ENCODE data around the gene C16orf46.
A peak's percentile ranks its signal among the peaks of the same experiment; 100 is the strongest.

Gene C16orf46

DNA sequence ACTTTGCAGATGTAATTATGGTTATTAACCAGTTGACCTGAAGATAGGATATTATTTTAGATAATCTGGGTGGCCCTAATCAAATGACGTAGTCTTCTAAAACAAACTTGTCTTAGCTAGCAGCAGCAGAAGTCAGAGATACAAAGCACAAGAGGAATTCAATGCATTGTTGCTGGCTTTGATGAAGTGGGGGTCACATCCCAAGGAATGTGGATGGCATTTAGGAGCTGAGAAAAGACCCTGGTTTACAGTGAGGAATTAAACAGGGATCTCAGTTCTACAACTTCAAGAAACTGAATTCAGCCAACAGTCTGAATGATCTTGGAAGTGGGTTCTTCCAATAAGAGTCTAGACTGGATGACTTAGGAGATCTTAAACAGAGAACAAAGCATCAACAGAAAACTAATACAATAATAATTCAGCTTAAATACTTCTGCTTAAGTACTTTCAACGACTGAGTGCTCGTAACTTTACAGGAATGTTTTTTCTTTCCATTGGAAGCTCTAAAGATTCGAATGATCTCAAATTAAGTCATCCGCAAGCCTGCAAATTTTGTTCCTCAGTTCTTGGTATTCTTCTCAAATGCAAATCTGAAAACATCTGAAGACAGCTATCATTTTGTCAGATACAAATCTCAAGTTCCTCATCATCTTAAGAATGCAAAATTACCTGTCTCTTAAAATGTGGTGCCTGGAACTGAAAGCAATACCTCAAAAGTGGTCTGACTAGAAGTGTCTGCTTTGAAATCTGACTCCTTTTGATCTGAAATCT is 3.3 kb downstream of the C16orf46 start:
- DNase-seq = no peak

DNA sequence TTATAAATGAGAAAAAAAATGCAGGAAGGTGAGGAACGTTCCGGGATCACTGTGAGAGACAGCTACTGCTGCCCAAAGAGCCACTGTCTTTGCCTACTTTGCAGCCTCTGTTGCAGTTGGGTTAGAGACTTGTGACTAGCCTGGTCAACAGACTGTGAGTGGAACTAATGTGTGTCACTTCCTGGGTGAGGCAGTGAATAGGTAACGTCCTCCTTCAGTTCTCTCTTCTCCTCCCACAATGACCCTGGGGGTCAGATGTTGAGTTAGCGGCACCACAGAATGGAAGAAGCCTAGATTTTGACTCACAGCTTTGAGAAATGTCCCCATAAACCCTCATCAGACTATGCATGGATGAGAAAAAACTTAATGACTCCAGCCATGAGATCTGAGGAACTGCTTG is 5.2 kb downstream of the C16orf46 start:
- DNase-seq = no peak

DNA sequence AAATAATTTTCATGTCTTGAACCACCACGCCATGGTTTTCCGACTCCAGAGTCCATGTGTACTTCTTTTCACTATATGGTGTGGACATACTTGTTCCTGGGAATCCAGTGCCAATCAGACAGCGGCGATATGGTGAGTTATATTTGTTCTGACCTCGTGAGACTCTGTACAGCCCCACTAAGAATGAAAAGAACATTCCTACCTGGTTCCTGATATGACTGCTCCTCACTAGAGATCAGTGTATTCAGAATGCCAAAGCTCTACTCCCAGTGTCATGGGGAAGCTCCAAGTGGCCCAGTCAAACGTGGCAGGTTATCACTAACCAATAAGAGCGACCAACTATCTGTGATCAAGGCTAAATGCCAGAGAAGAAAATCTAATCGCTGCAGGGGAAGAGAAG is 6.1 kb downstream of the C16orf46 start:
- no peak for DNase-seq

DNA sequence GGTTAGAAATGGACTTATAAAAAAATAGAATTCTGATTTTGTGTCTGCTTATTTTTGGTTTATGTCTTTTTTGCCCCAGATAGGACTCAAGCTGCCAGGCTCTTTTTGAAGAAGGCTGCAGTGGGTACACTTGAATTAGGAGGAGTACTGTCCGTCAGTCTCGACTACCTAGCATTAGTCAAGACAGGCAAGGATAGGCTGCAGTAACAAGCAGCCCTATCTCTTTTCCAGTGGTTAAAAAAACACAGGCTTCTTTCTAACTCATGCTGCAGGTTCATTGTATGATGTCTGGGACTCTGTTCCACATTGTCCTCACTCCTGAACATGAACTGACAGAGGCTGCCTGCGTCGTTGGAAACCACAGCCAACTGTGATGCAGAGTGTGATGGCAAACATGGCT is 8.0 kb downstream of the C16orf46 start:
- no peak for DNase-seq

DNA sequence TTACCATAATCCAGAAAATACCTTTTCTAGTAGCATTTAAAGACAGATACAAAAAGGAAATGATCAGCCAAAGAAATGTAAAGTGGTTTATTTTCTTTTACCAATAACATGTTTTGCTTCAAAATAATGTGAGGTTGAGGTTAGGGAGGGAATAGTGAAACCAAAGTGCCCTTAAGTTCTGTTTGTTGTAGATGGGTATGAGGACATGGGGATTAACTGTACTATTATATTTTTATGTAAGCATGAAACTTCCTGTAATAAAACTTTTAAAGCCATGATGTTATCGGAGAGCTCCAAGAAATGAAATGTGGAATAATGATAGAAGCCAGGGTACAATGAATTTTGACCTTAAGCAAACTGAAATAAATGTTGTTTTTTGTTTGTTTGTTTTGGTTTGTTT is 9.9 kb downstream of the C16orf46 start:
- no peak for DNase-seq

DNA sequence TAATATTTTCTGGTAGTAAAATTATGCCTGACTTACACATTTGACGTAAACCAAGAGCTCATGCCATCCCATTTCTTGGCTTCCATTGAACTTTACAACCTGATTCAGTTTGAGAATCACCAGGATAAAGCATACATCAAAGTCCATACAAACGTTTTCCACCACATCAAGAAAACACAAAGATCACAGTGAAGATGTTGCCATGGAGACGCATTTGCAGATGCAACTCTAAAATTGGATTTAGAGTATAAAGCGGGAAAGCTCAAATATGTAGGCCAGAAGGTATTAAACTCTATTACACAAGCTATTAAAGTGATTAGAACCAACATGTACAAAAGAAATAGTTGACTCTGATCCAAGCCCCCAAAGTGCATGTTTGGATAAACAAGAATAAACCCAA is 10.4 kb downstream of the C16orf46 start:
- DNase-seq = no peak

DNA sequence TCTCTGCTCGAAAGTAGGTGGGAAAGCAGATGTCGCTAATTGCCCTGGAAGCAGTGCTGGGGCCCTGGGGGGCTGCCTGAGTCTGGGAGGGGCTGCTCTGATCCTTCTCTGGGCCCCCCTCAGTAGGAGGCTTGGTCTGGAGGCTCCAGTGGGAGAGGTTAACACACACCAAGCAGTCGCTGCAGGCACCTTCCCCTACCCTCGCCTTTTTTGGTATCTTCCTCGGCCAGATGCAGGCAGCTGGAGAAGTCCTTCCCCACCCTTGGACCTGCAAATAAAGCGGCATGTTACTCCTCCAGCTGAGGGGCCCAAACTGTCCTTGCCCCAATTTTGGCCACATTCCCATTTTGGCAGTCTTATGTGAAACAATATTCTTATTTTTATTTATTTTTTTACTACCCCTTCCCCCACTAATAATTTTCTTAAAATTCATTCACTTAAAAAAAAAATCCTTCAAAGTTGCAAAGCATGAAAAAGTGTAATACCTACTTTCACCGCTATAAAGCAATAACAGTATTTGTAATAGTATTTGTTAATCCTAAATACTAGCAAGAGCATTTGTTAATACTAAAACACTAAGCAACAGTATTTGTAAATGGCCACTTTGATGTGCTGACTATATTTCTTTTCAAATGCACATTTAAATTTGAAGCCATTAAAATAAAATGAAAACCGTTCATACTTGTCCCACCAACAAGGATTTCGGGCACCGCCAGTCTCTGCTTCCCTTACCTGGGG is 15.0 kb downstream of the C16orf46 start:
- no peak for DNase-seq

DNA sequence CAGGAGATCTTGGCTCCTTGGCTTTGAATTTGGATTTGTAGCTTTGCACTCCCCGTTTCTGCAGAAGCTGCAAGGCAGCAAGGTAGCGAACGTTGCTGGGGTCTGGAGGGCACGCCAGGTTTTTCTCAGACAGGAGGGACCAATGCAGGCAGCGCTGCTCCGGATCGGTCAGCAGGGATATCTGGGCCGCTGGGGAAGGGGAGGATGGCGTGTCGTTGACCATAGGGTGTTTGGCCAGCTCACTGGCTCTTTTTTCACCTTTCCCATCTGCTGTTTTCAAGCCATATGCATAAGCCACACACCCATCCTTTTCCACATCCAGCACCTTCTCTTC is 15.8 kb downstream of the C16orf46 start:
- DNase-seq = no peak

DNA sequence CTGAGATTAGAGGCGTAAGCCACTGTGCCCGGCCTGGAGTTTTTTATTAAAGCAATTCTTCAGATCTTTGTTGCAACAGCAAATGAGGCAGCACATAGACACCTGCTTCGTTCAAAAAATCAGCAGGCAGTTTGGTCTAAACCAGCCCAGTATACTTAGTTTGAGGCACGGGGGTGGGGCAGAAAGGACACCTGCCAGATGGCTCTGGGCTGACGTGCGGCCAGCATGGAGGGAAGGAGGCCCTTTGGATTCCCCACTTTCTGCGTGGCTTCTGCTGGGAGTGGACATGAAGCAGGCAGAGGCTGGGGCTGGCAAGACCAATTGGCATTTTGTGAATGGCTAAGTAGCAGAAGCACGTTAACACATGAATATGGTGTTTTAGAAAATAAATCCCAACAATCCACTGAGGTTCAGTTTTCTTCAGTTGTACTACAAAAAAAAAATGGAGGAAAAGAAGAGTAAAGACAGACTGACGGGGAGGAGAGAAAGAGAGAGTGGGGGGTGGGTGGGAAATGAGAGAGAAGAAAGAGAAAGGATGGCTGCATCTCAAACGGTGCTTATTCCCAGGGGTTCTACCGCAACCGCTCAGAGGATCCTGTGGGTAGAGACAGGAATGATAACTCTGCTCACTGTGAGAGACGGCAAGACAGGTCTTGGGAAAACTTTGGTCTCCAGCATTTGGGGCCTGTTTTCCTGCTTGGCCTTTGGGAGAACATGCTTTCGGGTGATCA is 16.3 kb downstream of the C16orf46 start:
- DNase-seq = no peak

DNA sequence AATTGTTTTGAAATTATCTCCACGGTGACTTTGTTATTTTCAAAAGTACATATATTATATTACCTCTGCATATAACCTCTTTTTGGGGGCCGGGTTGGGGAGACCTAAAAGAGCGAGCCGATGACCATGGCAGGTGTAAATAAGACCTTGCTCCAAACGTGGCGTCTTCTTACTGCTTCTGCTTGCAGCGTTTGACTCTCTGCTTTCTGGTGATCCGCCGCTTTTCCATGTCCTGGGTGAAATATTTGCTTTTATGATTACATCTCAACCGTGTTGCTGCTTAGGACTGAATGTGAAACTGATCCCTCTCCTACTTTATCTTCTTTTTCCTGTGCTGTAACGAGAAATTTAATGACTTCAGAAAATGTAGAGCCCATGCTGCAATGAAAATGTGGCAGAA is 23.3 kb downstream of the C16orf46 start:
- no peak for DNase-seq

DNA sequence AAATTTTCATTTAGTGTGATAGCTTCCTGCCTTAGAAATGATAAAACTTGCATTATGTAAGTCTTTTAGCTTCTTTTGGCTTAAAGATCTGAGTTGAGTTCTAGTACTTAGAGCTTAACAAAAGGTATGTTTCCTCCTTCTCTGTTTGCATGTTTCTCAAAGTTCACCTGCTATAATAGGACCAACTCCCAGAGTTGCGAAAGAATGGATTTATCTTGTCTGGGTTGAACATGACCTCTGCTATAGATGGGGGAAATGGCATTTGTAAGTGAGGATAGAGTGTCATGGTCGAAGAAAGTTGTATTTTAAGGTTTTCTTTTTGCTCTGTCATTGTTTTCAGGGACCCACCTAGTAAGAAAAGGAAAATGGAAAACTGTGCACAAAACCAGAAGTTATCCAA is 34.2 kb downstream of the C16orf46 start:
- no peak for DNase-seq

DNA sequence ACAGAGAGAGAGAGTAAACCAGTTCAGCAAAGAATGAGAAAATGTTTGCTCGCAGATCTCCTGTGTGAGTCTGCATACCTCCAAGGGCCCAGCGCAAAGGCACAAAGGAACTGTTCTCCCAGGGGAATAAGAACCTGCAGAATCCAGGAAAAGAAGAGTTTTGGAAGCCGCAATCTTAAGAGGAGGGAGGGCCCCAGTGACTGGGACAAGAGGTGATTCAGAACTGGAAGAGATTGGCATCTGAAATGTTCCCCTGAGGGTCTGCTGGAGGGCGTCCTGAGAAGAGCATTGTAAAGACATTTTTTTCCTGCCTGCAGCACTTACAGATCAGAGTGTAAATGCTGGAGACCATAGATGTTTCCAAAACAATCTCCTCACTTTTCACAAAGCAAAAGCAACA is 35.3 kb downstream of the C16orf46 start:
- no peak for DNase-seq

DNA sequence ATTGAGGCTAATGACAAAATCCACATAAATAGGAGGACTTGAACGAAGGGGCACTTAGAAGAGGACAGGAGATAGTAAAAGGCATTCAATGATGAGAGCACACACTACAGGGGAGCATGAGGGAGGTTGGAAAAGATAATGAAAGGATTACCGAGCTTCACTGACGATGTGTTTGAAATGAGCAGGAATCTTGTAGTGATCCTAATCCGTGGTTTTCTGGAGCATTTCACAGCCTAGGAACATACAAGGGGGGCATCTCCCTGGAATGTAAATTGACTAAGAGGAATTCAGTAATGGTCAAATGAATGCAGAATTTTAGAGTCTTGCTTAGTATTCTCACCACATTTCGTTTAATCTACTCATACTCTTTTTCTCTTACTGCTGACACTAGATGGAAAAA is 36.2 kb downstream of the C16orf46 start:
- no peak for DNase-seq

DNA sequence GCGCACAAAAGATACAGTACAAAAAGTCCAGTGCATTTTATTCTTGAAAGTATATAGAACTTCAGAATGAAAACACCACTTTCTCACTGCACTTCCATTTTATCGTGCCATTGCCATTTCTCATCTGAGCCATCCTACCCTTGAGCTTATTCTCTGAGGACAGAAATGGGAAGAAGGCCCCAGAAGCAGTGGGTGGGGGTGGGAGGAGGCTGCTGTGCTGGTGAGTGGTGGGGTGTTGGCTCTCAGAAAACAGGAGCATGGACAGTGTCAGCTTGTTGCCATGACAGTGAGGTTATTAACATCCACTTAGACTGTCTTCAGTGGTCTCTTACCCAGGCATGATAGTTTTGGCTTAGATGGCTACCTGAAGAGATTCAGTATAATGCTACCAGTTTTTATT is 36.9 kb downstream of the C16orf46 start:
- DNase-seq = no peak

DNA sequence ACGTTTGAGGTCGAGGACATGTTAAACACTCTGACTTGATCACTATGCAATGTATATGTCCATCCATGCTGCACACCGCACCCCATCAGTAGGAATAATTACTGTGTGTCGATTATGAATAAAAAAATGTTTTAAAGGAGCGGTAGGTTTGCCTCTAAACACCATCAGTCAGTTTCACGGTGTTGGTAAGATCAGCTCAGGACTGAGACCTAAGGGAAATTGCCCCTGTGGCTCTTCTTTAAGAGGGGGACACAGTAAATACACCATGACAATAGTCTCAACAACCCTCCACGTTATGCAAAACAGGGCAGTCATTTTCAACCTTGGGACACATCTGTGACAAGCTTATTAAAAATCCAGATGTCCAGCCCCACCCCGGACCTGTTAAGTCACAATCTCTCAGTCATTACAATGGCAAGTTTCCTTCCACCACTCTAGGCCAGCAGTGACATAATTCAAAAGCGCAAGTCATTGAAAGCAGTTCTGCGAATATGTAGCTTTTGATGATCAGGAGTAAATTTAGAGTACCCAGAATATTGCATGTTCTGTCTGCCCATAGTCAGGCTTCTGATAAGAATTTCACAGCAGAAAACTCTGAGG is 40.2 kb downstream of the C16orf46 start:
- DNase-seq = no peak

DNA sequence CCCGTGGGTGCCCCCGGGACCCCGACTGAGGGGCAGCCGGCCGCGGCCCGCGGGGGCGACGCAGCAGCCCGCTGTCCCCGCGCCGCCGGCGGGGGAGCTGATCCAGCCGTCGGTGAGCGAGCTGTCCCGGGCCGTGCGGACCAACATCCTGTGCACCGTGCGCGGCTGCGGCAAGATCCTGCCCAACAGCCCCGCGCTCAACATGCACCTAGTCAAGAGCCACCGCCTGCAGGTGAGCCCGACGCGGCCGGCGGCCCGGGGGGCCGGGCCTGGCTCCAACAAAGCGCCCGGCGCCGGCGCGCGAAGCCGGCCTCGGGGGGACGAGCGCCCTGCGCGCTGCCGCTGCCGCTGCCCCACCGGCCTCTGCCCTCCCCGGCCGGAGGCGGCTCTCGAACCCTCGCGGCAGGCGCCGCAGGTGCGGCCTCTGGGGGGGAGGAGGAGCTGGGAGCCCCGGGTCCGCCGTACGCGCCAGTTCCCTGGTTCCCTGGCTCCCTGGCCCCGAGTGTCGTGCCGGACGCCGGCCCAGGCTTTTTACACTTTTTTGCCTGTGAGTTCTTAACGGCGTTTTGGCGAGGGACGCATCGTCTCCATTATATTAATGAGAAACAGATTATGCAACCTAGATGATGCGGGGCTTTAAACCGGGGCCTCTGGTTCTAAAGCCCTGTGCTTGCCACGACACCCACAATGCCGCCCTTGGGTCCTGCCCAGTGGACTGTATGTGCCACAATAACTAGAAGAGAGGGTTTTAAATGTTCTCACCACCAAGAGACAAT is 40.9 kb downstream of the C16orf46 start:
- peak; percentile 49 for DNase-seq

DNA sequence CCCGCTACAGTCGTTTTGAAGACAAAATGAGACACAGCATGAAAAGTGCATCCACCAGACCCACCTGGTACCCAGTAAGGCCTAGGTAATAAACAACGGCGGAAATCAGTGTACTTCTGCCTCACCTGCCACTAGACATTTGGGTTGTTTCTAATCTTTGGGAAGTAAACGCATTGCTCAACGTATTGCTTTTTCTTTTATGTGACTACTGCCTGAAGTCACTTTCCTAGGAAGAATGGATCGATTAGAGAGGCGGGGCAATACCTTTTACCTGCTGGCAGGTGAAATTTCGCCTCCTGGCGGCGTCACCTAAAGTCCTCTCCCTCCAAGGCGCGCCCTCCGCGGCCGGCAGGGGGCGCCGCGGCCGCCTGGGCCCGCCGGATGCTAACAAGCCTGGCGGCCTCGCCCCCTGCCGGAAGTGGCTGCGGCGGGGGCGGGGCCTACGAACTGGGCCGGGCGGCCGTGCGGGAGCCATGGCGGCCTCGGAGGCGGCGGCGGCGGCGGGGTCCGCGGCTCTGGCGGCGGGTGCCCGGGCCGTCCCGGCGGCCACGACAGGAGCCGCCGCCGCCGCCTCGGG is 41.6 kb downstream of the C16orf46 start, which contains the start of gene ATMIN:
Gene ATMIN, plus strand, starts transcription at position 445 of the 577 bp plus-strand sequence. Its CDS starts 29 bp downstream, at position 474.
- peak; percentile 91 for DNase-seq

DNA sequence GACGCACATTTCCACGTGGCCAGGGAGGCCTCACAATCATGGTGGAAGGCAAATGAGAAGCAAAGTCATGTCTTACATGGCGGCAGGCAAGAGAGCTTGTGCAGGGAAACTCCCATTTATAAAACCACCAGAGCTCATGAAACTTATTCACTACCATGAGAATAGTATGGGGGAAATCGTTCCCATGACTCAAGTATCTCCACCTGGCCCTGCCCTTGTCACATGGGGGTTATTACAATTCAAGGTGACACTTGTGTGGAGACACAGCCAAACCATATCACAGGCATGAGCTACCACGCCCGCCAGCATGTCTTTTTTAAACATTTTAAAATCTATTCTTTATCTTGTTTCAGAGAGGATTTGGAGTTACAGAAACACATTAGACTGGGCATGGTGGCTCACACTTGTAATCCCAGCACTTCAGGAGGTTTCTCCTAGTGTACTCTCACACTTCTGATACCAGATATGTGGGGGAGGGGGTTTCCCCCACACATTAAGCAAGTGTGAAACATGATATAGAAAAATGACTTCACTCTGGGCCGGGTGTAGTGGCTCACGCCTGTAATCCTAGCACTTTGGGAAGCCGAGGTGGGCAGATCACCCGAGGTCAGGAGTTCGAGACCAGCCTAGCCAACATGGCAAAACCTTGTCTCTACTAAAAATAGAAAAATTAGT is 47.0 kb downstream of the C16orf46 start:
- no peak for DNase-seq

DNA sequence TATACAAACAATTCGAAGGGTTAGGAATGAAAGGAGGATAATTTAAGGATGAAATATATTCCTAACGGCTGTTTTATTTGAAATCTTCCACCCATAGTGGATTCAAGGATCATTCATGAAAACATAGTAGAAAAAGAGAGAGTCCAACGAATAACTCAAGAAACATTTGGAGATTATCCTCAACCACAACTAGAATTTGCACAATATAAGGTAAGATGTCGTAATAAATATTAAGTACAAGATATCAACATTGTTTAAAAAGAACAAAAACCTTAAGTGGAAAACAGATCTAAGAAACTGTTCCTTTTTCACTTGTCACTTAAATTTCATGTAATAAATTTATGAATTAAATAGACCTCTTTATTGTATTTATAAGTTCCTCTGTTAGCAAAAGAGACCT is 50.6 kb downstream of the C16orf46 start:
- no peak for DNase-seq

DNA sequence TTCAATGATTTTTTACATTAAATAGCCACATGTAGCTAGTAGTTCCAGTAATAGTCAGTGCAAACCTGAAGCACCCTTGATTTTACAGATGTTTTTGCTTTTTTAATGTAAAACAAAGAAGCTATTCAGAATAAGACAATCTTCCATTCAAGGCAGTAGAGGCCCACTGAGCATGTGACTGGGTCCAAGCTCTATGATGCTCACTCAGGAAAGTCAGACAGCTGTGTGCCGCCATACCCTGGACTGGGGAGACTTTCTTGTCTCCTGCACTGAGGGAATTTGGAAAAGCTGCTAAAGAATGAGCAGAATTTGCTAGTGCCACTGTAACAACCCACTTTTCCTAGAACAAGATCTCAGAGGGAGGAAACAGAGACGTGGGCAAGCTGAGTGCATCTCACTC is 58.5 kb downstream of the C16orf46 start:
- DNase-seq = no peak

DNA sequence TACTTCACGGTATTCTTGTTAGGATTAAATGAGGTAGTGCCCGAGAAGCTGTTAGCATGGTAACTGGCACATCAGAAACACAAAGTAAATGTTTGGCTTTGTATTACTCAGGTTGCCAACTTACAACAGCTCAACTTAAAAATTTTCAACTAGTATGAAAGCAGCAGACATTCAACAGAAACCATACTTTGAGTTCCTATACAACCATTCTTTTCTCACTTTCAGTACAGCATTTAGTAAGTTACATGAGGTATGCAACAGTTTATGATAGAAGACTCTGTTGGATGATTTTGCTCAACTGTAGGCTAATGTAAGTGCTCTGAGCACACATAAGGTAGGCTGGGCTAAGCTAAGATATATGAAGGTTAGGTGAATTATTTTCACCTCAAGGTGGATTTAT is 62.4 kb downstream of the C16orf46 start:
- no peak for DNase-seq

DNA sequence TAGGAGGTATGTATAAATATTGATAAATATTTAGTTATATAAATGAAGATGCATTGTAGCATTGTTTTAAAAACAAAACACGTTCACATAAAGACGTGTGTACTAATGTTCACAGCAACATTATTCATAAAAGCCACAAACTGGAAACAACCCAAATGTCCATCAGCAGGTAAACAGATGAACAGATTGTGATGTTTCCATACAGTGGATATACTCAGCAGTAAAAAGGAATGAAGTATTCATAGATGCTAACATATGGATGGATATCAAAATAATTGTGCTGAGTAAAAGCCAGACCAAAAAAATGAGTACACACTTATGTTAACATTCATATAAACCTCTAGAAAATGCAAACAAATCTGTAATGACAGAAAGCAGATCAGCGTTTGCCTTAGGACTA is 64.1 kb downstream of the C16orf46 start:
- DNase-seq = no peak

Measured in RPMI8226 (cell line).